Skeletal muscle satellite cell (primary cell): Measurements from ENCODE around the gene TBCA.
A peak's percentile ranks its signal among the peaks of the same experiment; 100 is the strongest.
"Not testable (repeated sequence)": the region's sequence is repeated elsewhere in the genome, so short reads cannot be mapped to it uniquely, and the experiment has no call there.

Source experiments
- H3K27me3 ChIP-seq: 2 replicates; pipeline ENCODE4 v1.7.0; 2013; ENCODE audit warnings: low read length; ENCODE audit not compliant: control insufficient read depth, insufficient read depth
- H3K36me3 ChIP-seq: 2 replicates; pipeline ENCODE4 v1.7.0; 2013; ENCODE audit warnings: mild to moderate bottlenecking, control low read depth, low read length; ENCODE audit not compliant: insufficient read depth
- H3K4me1 ChIP-seq: 2 replicates; pipeline ENCODE4 v1.7.0; 2013; ENCODE audit warnings: low read length; ENCODE audit not compliant: control insufficient read depth, insufficient read depth
- H3K4me2 ChIP-seq: 2 replicates; pipeline ENCODE4 v1.7.0; 2013; ENCODE audit warnings: mild to moderate bottlenecking, low read length
- H3K4me3 ChIP-seq: 2 replicates; pipeline ENCODE4 v1.7.0; 2013; ENCODE audit warnings: low read length
- H3K9ac ChIP-seq: 2 replicates; pipeline ENCODE4 v1.7.0; 2013; ENCODE audit warnings: mild to moderate bottlenecking, low read depth, low read length, moderate library complexity
- H3K9me3 ChIP-seq: replicated peaks from 2 replicates; pipeline ENCODE4 v1.7.0; 2013; ENCODE audit warnings: mild to moderate bottlenecking, control low read depth, low read length

The TBCA gene

DNA sequence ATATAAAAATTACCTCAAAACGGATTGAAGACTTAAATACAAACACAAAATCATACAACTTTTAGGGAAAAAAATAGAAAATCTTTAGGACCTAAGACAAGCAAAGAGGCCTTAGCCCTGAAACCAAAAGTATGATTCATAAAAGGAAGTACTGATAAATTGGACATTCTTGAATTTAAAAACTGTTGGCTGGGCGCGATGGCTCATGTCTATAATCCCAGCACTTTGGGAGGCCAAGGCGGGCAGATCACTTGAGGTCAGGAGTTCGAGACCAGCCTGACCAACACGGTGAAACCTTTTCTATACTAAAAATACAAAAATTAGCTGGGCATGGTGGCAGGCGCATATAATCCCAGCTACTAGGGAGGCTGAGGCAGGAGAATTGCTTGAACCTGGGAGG is 76.6 kb downstream of the TBCA start:
- not testable (repeated sequence) for H3K27me3 ChIP-seq, H3K9me3 ChIP-seq, H3K4me3 ChIP-seq, H3K4me2 ChIP-seq, H3K4me1 ChIP-seq, H3K9ac ChIP-seq
- peaks cover 25% of the 10 kb centered on the region for H3K36me3 ChIP-seq

- Histone ChIP-seq H3K27me3 (no peaks in the 10 kb centered on the region), H3K4me3 (no peak overlapping the region), H3K9ac (no peak overlapping the region), H3K4me1 (peaks cover 3% of the 10 kb centered on the region), H3K9me3 (no peaks in the 10 kb centered on the region), H3K4me2 (no peak overlapping the region), H3K36me3 (peaks cover 19% of the 10 kb centered on the region)
Measured at GRCh38 chr5:77698920-77699319, 77.2 kb downstream of the TBCA start.

- Histone ChIP-seq H3K4me1 (peaks cover 3% of the 10 kb centered on the region), H3K27me3 (no peaks in the 10 kb centered on the region), H3K36me3 (peaks cover 21% of the 10 kb centered on the region), H3K4me2 (no peak overlapping the region), H3K9ac (no peak overlapping the region), H3K4me3 (no peak overlapping the region), H3K9me3 (no peaks in the 10 kb centered on the region)
Measured at GRCh38 chr5:77697692-77698091, 78.4 kb downstream of the TBCA start.

DNA sequence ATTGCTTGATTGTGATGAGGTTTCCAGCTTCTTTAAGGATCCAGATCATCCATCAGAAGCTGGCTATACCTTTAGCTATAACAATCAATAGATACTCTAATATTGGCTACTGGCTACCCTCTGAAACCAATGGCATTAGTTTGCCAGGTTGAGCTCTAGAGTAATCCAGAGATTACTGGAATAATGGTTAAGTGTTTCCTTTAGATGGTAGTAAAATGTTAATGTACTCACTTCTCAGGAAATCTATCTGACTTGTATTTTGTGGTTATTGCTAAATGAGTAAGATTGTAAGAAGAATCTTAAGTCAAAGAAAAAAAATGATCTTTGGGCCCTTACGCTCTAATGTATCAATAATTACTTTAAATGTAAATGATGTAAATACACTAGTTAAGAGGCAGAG is 80.0 kb downstream of the TBCA start:
- Histone ChIP-seq H3K4me1 (peaks cover 3% of the 10 kb centered on the region), H3K36me3 (peaks cover 15% of the 10 kb centered on the region), H3K4me3 (no peak overlapping the region), H3K4me2 (no peak overlapping the region), H3K9ac (no peak overlapping the region), H3K9me3 (no peaks in the 10 kb centered on the region), H3K27me3 (no peaks in the 10 kb centered on the region)

DNA sequence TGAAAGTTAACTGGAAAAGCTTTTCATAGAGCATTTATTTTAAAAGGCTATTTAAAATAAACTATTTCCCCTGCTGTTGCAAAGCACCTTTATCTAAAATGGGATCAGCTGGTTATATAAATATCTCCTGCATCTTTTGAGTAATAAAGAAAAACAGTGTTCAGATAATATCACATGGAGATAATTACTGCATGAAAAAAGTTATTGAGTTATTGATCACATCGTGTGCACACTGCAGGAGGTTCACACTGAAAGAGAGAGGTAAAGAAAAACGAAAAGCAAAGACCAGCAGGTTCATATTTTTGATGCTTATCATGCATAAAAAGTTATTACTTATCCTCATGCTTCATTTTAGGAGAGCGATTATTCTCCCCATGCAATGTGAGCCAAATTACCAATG is 82.2 kb downstream of the TBCA start:
- H3K36me3 ChIP-seq: peaks cover 22% of the 10 kb centered on the region
- H3K4me3 ChIP-seq: no peak overlapping the region
- H3K27me3 ChIP-seq: no peaks in the 10 kb centered on the region

GRCh38 chr5:77683171-77683732 is 92.9 kb downstream of the TBCA start:
- H3K9me3 ChIP-seq: no peaks in the 10 kb centered on the region
- peak overlapping the region; percentile 17 for H3K4me2 ChIP-seq
- peaks cover 9% of the 10 kb centered on the region for H3K36me3 ChIP-seq
- no peak overlapping the region for H3K4me3 ChIP-seq
- H3K27me3 ChIP-seq: no peaks in the 10 kb centered on the region
- H3K9ac ChIP-seq: no peak overlapping the region
- peaks cover 7% of the 10 kb centered on the region for H3K4me1 ChIP-seq

More for the DNA sequence above, 82.2 kb downstream of the TBCA start:
- Histone ChIP-seq H3K4me2 (no peak overlapping the region), H3K4me1 (no peaks in the 10 kb centered on the region), H3K9ac (no peak overlapping the region), H3K9me3 (no peaks in the 10 kb centered on the region)

DNA sequence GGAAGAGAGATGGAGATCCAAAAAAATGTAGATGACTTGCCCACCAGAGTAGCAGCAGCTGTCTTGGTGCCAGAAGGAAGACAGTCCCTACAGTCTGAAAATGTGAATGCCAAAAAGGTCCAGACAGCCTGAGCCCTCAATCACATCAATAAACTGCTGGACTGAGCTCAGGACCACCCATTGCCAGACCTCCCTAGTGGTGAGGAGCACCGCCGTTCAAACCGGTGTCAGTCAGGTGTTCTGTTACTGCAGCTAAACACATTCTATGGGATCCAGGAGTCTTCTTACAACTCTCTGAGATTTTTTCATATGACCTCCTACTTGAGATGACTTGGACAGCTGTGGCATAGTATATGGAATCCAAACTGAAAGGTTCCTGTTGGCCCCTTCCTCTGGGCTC is 105.6 kb downstream of the TBCA start:
- Histone ChIP-seq H3K9ac (no peak overlapping the region), H3K36me3 (no peaks in the 10 kb centered on the region), H3K4me2 (no peak overlapping the region), H3K9me3 (peaks cover 1% of the 10 kb centered on the region), H3K27me3 (peaks cover 62% of the 10 kb centered on the region), H3K4me3 (no peak overlapping the region), H3K4me1 (no peaks in the 10 kb centered on the region)

GRCh38 chr5:77669677-77670076 is 106.5 kb downstream of the TBCA start:
- Histone ChIP-seq H3K27me3 (peaks cover 60% of the 10 kb centered on the region), H3K4me1 (no peaks in the 10 kb centered on the region), H3K9ac (no peak overlapping the region), H3K4me2 (no peak overlapping the region), H3K9me3 (no peaks in the 10 kb centered on the region), H3K36me3 (no peaks in the 10 kb centered on the region), H3K4me3 (no peak overlapping the region)

GRCh38 chr5:77663090-77663863 is 112.9 kb downstream of the TBCA start:
- H3K36me3 ChIP-seq: no peaks in the 10 kb centered on the region
- H3K9me3 ChIP-seq: no peaks in the 10 kb centered on the region
- H3K9ac ChIP-seq: no peak overlapping the region
- H3K4me3 ChIP-seq: no peak overlapping the region
- peaks cover 26% of the 10 kb centered on the region for H3K27me3 ChIP-seq
- H3K4me2 ChIP-seq: no peak overlapping the region
- peaks cover 12% of the 10 kb centered on the region for H3K4me1 ChIP-seq

- peaks cover 29% of the 10 kb centered on the region for H3K27me3 ChIP-seq
- H3K4me3 ChIP-seq: no peak overlapping the region
- no peak overlapping the region for H3K4me2 ChIP-seq
- H3K9ac ChIP-seq: no peak overlapping the region
- H3K4me1 ChIP-seq: peaks cover 12% of the 10 kb centered on the region
- H3K36me3 ChIP-seq: no peaks in the 10 kb centered on the region
- no peaks in the 10 kb centered on the region for H3K9me3 ChIP-seq
Measured at GRCh38 chr5:77662635-77663034, 113.5 kb downstream of the TBCA start.

GRCh38 chr5:77658662-77659061 is 117.5 kb downstream of the TBCA start:
- Histone ChIP-seq H3K4me1 (peaks cover 12% of the 10 kb centered on the region), H3K36me3 (no peaks in the 10 kb centered on the region), H3K4me2 (no peak overlapping the region), H3K27me3 (peaks cover 41% of the 10 kb centered on the region), H3K9ac (no peak overlapping the region), H3K9me3 (no peaks in the 10 kb centered on the region), H3K4me3 (no peak overlapping the region)

DNA sequence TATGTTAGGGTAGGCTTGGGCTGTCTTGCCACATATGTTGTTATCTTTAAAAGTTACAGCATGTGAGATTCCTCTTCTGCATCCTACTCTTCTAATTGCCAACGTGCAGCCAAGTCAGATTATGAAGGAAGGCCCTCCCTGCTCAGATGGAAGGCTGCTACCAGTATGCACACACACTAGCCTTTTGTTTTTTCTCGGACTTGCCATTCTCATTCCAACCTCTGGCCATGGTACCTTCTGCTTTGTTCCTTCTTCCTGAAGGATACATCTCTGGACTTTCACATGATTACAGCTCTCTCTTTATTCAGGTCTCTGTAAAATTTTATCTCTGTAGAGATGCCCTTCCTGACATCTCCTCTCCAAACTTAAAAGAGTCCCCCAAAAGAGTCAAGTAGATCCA is 124.8 kb downstream of the TBCA start:
- H3K9me3 ChIP-seq: no peaks in the 10 kb centered on the region
- no peak overlapping the region for H3K4me3 ChIP-seq
- H3K27me3 ChIP-seq: peaks cover 92% of the 10 kb centered on the region
- no peak overlapping the region for H3K9ac ChIP-seq
- H3K36me3 ChIP-seq: no peaks in the 10 kb centered on the region
- H3K4me1 ChIP-seq: no peaks in the 10 kb centered on the region
- H3K4me2 ChIP-seq: no peak overlapping the region
